Testis (tissue), 2 donors: ENCODE data around the gene FBXL12.

Experiments
- POLR2A ChIP-seq: fragments of 450-650 bp; IDR thresholded peaks from one replicate; pipeline ENCODE4 v1.6.1; 2017; ENCODE audit warnings: antibody characterized with exemption, mild to moderate bottlenecking, moderate library complexity
- TF ChIP-seq, protein P1 (sequence below), 3 experiments: fragments of 450-650 bp in 2 of 3; fragments of 200-600 bp in 1 of 3; sonication (generic) in 1 of 3; IDR thresholded peaks; one replicate each; pipeline ENCODE4 v1.5.1; 2016 to 2019; ENCODE audit warnings: antibody characterized with exemption in 3 of 3, mild to moderate bottlenecking in 2 of 3, moderate library complexity in 1 of 3

- TF ChIP-seq, protein P1, sequence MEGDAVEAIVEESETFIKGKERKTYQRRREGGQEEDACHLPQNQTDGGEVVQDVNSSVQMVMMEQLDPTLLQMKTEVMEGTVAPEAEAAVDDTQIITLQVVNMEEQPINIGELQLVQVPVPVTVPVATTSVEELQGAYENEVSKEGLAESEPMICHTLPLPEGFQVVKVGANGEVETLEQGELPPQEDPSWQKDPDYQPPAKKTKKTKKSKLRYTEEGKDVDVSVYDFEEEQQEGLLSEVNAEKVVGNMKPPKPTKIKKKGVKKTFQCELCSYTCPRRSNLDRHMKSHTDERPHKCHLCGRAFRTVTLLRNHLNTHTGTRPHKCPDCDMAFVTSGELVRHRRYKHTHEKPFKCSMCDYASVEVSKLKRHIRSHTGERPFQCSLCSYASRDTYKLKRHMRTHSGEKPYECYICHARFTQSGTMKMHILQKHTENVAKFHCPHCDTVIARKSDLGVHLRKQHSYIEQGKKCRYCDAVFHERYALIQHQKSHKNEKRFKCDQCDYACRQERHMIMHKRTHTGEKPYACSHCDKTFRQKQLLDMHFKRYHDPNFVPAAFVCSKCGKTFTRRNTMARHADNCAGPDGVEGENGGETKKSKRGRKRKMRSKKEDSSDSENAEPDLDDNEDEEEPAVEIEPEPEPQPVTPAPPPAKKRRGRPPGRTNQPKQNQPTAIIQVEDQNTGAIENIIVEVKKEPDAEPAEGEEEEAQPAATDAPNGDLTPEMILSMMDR (IDR thresholded peaks at IDR 0.05): no peak
- no peak for TF ChIP-seq POLR2A
Measured at GRCh38 chr19:9791552-9792205, 27.2 kb downstream of the FBXL12 start.
